SW480 (cell line): ENCODE results near the gene ZNF280C.
"Not testable (repeated sequence)": the region's sequence is repeated elsewhere in the genome, so short reads cannot be mapped to it uniquely, and the experiment has no call there.

ENCODE experiments used
- DNase-seq: peaks from one replicate; pipeline ENCODE4 v3.0.0-alpha.2; 2016; ENCODE audit warnings: low spot score

The ZNF280C gene

GRCh38 chrX:130268449-130269170, at the start of gene ZNF280C:
Gene ZNF280C, minus strand, starts transcription at chrX:130268899. Its CDS starts 8,450 bp downstream, at chrX:130260449.
- peak; percentile 91 for DNase-seq

- no peak for DNase-seq
Measured at GRCh38 chrX:130304587-130305368, 36.1 kb upstream of the ZNF280C start.

GRCh38 chrX:130301977-130302376, 33.3 kb upstream of the ZNF280C start:
- DNase-seq, result no peak

- no peak for DNase-seq
Measured at GRCh38 chrX:130301405-130301804, 32.7 kb upstream of the ZNF280C start.

- no peak for DNase-seq
Measured at GRCh38 chrX:130300010-130300282, 31.2 kb upstream of the ZNF280C start.

GRCh38 chrX:130299279-130300009, 30.7 kb upstream of the ZNF280C start:
- DNase-seq, result peak; percentile 56

- DNase-seq, result peak; percentile 51
Measured at GRCh38 chrX:130296743-130297142, 28.0 kb upstream of the ZNF280C start.

- DNase-seq, result no peak
Measured at GRCh38 chrX:130296297-130296678, 27.6 kb upstream of the ZNF280C start.

GRCh38 chrX:130295519-130296296, 27.0 kb upstream of the ZNF280C start:
- no peak for DNase-seq

GRCh38 chrX:130287071-130287770, 18.5 kb upstream of the ZNF280C start:
- no peak for DNase-seq

- no peak for DNase-seq
Measured at GRCh38 chrX:130285710-130286109, 17.0 kb upstream of the ZNF280C start.

- DNase-seq, result no peak
Measured at GRCh38 chrX:130285069-130285620, 16.4 kb upstream of the ZNF280C start.

- DNase-seq, result no peak
Measured at GRCh38 chrX:130282151-130282550, 13.5 kb upstream of the ZNF280C start.

GRCh38 chrX:130280901-130281300, 12.2 kb upstream of the ZNF280C start:
- DNase-seq, result no peak

- not testable (repeated sequence) for DNase-seq
Measured at GRCh38 chrX:130272253-130272652, 3.6 kb upstream of the ZNF280C start.

- not testable (repeated sequence) for DNase-seq
Measured at GRCh38 chrX:130269391-130269790, 692 bp upstream of the ZNF280C start.

- peak; percentile 5 for DNase-seq
Measured at GRCh38 chrX:130267956-130268448, 697 bp downstream of the ZNF280C start.

- no peak for DNase-seq
Measured at GRCh38 chrX:130264573-130264972, 4.1 kb downstream of the ZNF280C start.

GRCh38 chrX:130263016-130263415, 5.7 kb downstream of the ZNF280C start:
- DNase-seq, result no peak

GRCh38 chrX:130262231-130262630, 6.5 kb downstream of the ZNF280C start:
- DNase-seq, result no peak

- no peak for DNase-seq
Measured at GRCh38 chrX:130261296-130261893, 7.3 kb downstream of the ZNF280C start.
